HG03103 (cell line): ENCODE data around the gene XKR7.

Source experiments
- ATAC-seq: cut with Tn5 transposase; IDR thresholded peaks from one replicate; pipeline ENCODE4 v1.9.1; 2021; ENCODE audit warnings: low read depth; ENCODE audit not compliant: unreplicated experiment

The XKR7 gene

DNA sequence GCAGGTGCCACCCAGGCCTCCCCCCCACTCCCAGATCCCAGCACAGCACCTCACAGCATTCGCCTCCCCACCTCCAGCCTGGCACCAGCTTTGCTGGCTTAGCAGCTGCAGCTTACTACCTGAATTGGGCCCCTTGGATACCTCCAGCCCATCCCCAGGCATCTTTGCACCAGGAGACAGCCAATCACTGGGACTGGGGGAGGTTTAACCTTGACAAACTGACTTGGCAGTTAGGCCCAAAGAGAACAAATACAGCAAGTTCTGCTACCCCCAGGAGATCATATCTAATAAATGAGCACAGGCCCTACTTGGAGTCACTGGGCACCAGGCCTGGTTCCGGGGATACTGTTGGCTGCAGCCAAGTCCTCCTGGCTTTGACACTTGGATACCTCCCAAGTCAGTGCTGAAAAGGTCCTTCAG is 24.9 kb upstream of the XKR7 start:
- no peak for ATAC-seq

DNA sequence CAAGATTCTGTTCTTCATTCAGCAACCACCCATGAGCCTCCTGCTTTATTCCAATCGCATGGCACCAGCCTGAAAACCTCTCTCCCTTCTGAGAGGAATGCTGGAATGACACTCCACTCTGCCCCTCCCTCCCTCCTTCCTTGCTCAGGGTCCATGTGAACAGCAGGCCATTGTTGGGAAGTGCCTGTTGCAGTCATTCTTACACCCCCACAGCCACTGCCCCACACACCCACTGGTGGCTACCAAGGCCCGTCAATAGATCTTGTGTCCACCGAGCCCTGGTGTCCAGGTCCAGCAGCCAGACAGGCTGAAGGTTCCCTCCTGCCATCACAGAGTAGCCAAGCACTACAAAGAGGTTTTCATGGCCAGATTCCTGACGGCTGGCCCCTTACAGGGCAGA is 22.6 kb upstream of the XKR7 start:
- no peak for ATAC-seq

DNA sequence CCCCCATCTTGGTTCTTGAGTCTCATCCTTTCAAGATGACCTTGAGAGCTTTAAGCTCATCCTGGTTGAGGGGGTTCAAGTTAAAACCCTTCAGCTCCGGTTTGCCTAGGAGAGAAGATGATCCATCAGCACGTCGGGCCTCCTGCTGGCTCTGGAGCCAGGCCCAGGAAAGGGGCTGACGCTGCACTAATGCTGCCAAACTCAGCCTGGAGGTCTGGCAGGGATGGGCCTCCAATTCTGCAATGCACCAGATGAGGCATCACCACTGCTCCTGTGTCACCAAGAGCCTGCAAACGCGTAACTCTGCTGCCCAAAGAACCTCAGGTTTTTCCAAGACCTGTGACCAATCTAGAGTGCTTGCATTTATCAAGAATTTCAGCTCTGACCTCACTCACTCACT is 22.2 kb upstream of the XKR7 start:
- no peak for ATAC-seq

DNA sequence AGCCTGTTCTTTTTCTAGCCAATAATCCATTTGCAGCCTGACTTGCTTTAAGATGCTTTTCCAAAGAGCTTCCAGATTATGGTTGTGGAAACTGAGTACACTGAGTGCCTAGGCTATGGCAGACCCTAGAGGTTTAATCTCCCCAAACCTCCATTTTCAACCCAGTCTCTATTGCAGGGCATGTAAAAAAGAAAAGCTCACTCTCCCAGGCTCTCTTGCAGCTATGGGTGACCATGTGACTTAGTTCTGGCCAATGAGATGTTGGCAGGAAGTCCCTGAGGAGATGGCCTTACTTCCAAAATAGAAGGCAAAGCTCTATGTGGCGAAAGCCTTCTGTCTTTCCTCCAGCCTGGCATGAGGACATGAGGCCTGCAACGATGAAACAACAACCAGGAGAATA is 19.9 kb upstream of the XKR7 start:
- no peak for ATAC-seq

DNA sequence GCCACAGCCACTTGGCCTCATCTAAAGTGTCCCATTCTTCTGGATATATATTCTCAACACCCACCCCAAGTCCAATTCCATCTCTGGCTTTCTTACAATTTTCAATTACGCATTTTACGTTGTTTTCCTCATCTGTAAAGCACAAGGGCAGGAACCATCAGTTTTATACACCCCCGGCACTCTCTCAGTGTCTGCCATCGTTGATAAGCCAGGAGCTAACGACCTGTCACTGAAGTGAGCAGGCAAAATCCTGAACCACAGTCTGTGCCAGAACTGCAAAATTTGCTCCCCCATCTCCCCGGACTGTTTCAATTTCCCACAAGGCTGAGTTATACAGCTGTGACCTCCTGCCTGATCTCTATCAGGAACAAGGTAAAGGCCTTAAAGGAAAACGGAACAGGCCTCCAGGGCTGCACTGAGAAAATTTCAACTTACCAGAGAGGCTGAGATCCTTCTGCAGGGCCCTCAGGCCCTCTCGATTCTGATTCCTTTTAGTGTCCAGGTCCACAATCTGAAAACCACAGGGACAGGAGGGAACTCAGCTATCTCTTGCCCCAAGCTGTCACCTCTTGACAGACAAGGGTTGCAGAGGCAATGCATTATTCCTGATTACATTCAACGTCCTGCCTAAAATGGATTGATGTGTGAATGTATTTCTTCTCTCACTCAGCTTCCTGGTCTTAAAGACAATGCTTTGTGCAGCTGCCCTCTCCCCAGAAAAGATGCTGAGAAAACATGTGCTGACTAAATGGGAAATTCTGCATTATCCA is 17.9 kb upstream of the XKR7 start:
- no peak for ATAC-seq

DNA sequence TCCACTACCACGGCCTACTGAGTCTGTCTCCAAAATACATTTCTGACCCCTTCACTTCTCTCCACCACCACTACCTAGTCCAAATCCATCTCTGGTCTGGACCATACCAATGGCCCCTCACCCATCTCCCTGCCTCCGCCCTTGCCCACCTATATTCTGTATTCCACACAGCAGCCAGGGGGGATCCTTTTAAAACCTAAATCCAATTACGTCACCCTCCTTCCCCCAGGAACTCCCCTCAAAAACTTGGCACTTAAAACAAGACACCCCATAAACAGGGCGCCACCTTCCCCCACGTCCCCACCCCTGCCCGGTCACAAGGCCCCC is 16.8 kb upstream of the XKR7 start:
- ATAC-seq, result no peak

DNA sequence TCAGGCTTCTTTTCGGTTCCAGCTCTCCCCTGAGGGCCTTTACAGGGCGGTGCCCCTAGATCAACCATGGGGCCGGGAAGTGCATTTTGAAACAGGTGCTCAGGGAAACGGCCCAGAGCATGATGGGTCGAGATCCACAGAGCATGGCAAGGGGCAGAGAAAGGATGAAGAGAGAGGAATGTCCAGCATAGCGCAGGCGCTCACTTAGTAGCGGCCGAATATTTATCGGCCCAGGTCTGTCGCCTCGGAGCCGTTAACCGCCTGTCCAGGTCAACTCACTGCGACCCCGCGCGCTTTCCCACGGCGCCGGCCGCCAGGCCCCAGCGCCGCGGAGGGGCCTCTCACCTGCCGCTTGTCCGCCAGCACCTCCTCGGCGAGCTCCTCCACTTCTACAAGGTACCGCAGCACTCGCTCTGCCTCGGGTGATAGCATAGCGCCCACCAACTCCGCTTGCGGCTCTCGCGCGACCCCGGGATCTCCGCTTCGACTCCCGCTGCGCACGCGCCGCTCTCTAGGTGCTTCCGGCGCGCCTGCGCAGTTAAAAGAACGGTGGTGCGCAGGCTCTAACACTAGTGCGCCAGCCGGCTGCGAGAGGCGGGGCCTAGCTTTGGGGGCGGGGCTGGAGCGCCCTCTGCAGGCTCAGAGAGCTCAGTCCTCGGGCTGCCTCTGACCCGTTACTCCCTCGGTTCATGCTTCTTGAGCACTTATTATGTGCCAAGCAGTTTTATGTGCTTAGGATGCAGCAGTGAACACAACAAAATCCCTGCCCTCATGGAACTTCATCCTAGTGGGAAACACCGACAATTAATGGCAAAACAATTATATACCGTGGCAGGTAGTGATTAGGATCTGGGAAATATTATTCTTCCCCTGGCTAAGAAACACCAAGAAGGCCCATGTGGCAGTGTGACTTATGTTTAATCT is 16.2 kb upstream of the XKR7 start, which contains the start of gene PDRG1:
Gene PDRG1 (minus strand): TSS at position 517 of the 924 bp plus-strand sequence. CDS start 85 bp downstream, at position 432.
- peak; percentile 95 for ATAC-seq

DNA sequence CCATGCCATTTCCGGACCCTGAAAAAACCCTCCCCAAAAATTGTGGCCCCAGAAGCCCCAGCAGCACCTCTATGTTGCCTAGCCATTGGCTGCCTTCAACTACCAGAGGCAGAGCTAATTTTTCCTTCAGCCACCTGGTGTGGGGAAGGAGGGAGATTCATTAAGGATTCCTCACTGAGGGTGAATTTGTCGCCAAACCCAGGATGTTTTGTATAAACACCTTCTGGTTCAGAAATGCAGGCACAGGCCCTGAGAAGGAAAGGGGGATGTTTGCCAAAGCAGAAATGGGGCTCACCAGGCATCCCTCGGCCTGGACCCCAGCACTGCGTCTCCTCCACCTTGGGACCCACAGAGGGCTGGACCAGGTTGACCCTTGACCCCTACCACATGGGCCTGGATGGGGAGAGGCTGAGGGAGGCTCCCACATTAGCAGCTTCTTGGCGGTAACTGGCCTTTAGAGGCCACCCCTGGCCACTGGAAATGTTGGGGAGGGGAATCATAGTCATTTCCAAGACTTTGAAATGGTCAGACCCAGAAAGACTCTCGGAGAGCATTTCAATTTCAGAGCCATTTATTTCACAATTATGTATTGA is 14.3 kb upstream of the XKR7 start:
- no peak for ATAC-seq

DNA sequence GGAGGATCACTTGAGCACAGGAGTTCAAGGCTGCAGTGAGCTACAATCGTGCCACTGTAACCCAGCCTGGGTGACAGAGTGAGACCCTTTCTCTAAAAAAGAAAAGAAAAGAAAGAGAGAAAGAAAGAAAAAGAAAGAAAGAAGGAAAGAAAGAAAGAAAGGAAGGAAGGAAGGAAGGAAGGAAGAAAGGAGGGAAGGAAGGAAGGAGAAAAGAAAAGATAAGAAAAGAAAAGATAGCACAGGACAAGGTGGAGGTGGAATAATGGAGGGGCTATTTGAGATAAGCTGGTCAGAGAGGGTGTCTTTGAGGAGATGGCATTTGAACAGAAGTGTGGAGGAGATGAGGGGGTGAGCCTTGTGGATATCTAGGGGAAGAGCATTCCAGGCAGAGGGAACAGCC is 13.5 kb upstream of the XKR7 start:
- ATAC-seq, result no peak

DNA sequence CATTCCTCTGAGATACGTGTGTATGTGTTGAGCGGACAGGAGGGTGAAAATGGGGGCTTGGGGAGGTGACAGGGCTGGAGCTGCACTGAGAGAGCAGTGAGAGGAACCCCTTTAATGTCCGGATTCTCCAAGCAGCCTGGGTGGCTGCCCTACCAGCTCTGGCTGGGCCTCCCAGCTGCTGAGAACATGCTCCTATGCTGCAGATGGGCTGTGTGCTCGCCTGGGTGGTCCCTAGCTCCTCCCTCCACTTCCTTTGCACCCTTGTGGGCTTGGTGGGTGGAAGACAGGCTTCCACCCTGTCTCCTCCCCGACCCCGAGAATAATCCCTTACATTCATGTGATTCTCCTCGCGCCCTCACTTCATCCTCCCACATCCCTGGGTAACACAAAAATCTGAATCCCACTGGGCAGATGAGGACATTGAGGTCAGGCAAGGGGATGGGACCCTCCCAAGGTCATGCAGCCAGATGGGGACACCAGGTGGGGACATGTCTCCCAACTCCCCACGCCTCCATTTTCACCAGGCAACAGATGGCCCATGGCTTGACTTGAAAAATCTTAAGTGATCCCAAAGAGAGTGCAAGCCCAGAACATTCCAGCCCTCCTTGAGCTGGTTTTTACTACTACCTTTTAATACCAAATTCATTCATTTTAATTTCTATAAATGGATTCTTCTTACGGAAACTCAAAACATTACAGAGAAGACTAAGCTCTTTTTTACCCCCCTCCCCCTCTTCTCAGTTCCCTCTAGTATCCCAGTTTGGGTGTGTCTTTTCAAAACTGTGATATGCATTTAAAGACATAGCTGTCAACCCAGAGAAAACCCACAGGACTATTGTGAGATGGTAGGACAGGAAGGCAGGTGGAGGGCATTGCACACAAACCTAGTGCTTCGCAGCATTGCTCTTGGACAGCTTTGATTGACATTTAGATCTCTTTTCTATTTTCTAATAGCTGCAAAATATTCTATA is 11.1 kb upstream of the XKR7 start:
- ATAC-seq, result no peak

DNA sequence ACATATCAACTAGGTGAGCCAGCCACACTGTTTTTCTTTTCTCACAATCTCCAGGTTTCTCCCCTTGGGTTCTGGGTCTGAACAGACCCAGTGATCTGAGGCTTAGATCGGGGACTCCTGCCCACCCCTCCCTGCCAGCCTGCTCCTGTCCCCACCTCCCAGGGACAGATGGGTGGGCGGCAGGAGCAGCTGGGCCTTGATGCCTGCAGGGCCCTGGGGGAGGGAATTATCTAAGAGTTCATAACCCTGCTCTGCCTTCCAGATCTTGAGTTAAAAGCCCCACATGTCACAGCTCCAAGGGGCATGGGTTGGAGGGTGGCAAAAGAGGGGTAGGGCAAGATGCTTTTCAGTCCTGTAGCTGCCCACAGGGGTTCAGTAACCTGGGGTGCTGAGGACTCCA is 5.2 kb upstream of the XKR7 start:
- ATAC-seq, result no peak

DNA sequence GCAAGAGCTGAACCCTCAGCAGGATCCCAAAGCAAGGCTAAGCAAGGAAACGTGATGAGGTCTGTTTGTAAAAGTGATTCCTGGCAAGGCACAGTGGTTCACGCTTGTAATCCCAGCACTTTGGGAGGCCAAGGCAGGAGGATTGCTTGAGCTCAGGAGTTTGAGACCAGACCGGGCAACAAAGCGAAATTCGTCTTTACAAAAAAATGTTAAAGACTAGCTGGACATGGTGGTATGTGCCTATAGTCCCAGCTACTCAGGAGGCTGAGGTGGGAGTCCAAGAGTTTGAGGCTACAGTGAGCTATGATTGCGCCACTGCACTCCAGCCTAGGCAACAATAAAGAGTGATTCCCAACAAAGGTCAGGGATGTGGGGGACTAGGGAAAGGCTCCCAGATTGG is 4.1 kb upstream of the XKR7 start:
- ATAC-seq, result no peak

DNA sequence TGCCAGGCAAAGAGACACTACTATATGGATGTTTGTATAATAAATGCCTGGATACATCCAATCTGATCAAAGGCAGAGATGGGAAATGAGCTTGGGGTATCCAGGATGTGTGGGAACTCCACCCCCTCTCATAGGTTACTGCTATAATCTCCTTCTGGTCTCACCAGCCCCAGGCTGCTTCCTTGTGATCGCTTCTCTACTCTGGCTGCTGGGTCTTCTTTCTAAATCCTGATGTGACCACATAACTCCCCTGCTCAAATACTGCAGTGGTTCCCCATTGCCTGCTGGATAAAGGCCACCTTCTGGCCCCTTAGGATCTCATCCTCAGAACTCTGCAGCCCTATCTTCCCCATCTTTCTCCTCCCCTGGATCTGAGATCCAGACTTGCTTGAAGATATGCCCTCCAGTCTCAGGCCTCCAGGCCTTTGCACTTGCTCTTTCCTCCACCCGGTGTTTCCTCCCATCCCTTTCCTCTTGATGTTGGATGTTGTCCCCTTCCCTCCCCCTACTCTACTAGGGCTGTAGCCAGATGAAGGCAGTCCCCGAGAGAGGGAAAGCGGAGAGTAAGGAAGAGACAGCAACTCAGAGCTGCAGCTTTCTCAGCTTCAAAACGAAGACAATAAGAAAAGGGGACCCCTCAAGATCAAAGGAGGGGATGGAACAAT is 828 bp upstream of the XKR7 start:
- no peak for ATAC-seq

DNA sequence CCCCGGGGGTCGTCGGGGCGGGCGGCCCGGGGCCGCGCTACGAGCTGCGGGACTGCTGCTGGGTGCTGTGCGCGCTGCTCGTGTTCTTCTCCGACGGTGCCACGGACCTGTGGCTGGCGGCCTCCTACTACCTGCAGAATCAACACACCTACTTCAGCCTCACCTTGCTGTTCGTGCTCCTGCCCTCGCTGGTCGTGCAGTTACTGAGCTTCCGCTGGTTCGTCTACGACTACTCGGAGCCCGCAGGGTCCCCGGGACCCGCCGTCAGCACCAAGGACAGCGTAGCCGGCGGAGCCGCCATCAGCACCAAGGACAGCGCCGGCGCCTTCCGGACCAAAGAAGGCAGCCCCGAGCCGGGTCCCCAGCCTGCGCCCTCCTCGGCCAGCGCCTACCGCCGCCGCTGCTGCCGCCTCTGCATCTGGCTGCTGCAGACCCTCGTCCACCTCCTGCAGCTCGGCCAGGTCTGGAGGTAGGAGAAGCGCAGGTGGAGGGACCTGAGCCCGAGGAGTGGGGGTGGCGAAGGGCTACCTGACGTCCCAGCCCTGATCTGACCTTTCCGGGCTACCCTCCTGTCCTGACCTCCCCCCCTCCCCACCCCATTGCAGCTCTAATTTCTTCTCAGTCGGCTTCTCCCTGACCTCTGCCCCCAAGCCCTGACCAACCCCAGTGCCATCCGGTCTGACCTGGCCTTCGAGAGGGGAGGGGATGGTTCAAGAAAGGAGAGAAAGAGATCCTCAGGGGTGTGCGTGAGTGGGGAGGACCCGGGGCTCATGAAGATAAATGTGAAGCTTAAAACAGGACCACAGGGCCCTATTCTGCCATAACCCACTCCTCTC is 558 bp downstream of the XKR7 start:
- no peak for ATAC-seq

DNA sequence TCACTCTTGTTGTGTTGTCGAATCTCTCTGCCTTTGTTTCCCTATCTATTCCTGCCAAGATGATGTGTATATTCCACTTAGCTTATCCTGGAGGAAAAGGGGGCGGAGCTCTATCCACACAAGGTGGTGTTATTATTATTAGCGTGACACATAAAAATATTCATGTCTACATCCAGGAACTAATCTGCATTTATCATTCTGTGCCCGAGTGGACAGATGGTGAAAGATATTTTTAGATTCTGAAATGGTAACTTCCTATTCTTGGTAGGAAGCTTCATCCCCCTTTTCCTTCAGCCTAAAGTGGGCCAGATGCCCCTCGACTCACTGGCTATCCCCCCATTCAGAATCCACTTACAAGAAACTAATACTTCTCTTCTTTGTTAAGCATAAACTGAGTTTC is 2.0 kb downstream of the XKR7 start:
- ATAC-seq, result no peak

DNA sequence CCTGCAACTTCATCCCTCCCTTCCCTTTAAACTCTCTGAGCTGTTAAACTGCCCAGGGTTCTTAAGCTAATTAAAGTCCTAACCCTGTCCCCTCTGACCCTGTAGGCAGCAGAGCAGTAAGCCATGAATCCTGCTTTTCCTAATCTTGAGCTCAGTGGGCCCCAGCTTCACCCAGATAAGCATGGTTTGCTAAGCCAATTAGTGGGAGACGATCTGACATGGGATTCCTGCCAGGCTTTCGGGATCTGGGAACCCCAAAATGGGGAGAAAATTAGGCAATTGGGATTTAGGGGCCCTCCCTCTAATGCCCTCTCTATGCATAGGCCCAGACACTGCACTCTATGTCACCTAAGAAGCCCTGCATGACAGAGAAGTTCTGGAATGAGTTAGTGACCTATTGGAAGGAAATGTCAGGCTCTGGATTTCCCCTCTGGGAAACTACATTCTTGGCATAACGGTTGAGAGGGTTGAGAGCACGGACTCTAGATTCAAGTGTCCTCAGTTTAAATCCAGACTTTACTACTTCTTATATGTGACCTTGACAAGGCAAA is 4.6 kb downstream of the XKR7 start:
- no peak for ATAC-seq

DNA sequence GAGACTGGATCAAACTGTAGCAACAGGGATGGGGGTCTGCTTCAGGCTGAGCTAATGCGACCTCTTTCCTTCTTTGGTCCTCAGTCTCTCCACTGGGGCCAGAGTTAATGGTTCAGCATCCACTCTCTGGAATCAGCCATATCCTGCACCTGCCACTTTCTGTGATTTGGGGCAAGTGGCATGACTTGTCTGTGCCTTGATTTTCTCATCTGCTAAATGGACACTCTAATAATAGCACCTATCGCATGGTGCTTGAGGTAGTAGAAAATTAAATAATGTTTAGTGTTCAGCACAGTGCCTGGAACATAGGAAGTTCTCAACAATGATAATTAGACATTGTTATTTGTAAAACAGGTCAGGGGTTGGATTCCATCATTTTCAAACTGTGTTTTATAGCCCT is 6.3 kb downstream of the XKR7 start:
- ATAC-seq, result no peak

DNA sequence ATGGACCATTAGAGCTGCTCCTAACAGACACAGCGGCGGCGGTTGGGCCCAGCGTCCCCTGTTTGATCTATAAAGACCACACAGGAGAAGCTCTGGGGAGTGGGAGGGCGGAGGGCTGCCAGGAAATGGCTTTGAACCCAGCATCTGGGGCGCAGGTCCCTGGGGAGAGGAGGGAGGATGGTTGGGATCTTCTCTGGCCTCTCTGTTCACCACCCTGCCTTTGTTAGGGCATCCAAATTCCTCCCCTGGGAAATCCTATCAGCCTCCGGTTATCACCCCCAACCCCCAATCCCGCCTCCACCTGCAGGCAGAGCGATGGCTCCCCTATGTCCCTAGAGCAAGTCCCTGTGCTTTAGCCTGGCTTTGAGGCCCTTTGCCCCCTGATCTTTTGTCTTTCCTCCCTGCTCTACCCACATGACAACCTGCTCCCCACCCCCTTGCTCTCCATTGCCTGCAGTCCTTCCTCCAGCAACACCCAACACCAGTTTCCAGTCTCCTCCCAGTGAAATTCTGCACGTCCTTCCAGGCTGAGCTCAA is 7.1 kb downstream of the XKR7 start:
- no peak for ATAC-seq
